ENCODE measurements around the gene CRK.
A peak's percentile ranks its signal among the peaks of the same experiment; 100 is the strongest.
"Not testable (repeated sequence)": the region's sequence is repeated elsewhere in the genome, so short reads cannot be mapped to it uniquely, and the experiment has no call there.

Gene CRK

GRCh38 chr17:1442721-1443120, 13.3 kb downstream of the CRK start:
- not testable (repeated sequence) for H3K27ac ChIP-seq (ENCODE audit: low read depth, low read length); H3K9me3 ChIP-seq (ENCODE audit: insufficient read depth, low read depth, low read length); H3K9ac ChIP-seq (ENCODE audit: low read depth, low read length); H3K4me3 ChIP-seq (ENCODE audit: low read length); H3K27me3 ChIP-seq (ENCODE audit: insufficient read depth, low read length); H3K4me1 ChIP-seq (ENCODE audit: insufficient read depth, low read length)
- H3K36me3 ChIP-seq (ENCODE audit: insufficient read depth, low read length) = peaks cover 11% of the 10 kb centered on the region; the same call in 1 of the 2 replicates
- 96% methylated on average over 6 of the region's 6 CpGs for WGBS

- over 99% methylated on average over 4 of the region's 4 CpGs for WGBS
- no peaks in the 10 kb centered on the region for H3K9me3 ChIP-seq (ENCODE audit: insufficient read depth, low read depth, low read length)
- no peaks in the 10 kb centered on the region for H3K27me3 ChIP-seq (ENCODE audit: insufficient read depth, low read length)
- H3K27ac ChIP-seq (ENCODE audit: low read depth, low read length) = no peak overlapping the region
- H3K4me3 ChIP-seq (ENCODE audit: low read length) = no peak overlapping the region
- peaks cover 3% of the 10 kb centered on the region; the same call in 1 of the 2 replicates for H3K4me1 ChIP-seq (ENCODE audit: insufficient read depth, low read length)
- peaks cover 15% of the 10 kb centered on the region for H3K36me3 ChIP-seq (ENCODE audit: insufficient read depth, low read length)
- no peak overlapping the region for H3K9ac ChIP-seq (ENCODE audit: low read depth, low read length)
These were observed 13.8 kb downstream of the CRK start for GRCh38 chr17:1442187-1442586.

- Histone ChIP-seq H3K9me3 (ENCODE audit: insufficient read depth, low read depth, low read length) (no peaks in the 10 kb centered on the region), H3K4me1 (ENCODE audit: insufficient read depth, low read length) (peaks cover 3% of the 10 kb centered on the region; the same call in 1 of the 2 replicates), H3K27me3 (ENCODE audit: insufficient read depth, low read length) (no peaks in the 10 kb centered on the region), H3K27ac (ENCODE audit: low read depth, low read length) (no peak overlapping the region), H3K9ac (ENCODE audit: low read depth, low read length) (no peak overlapping the region), H3K4me3 (ENCODE audit: low read length) (no peak overlapping the region), H3K36me3 (ENCODE audit: insufficient read depth, low read length) (peaks cover 27% of the 10 kb centered on the region)
- 95% methylated on average over 8 of the region's 8 CpGs for WGBS
These were observed 15.1 kb downstream of the CRK start for GRCh38 chr17:1440921-1441320.

GRCh38 chr17:1438593-1439083, 17.4 kb downstream of the CRK start:
- WGBS = 88% methylated on average over 11 of the region's 11 CpGs
- Histone ChIP-seq H3K4me1 (ENCODE audit: insufficient read depth, low read length) (peaks cover 3% of the 10 kb centered on the region; the same call in 1 of the 2 replicates), H3K9me3 (ENCODE audit: insufficient read depth, low read depth, low read length) (no peaks in the 10 kb centered on the region), H3K9ac (ENCODE audit: low read depth, low read length) (no peak overlapping the region), H3K27me3 (ENCODE audit: insufficient read depth, low read length) (no peaks in the 10 kb centered on the region), H3K4me3 (ENCODE audit: low read length) (no peak overlapping the region), H3K27ac (ENCODE audit: low read depth, low read length) (0 out of 2 replicates have a peak overlapping the region, but pooled peaks have one; percentile 31), H3K36me3 (ENCODE audit: insufficient read depth, low read length) (peaks cover 41% of the 10 kb centered on the region)

- Histone ChIP-seq H3K27ac (ENCODE audit: low read depth, low read length) (no peak overlapping the region), H3K36me3 (ENCODE audit: insufficient read depth, low read length) (peaks cover 56% of the 10 kb centered on the region), H3K27me3 (ENCODE audit: insufficient read depth, low read length) (no peaks in the 10 kb centered on the region), H3K9me3 (ENCODE audit: insufficient read depth, low read depth, low read length) (no peaks in the 10 kb centered on the region), H3K4me1 (ENCODE audit: insufficient read depth, low read length) (peaks cover 3% of the 10 kb centered on the region; the same call in 1 of the 2 replicates), H3K9ac (ENCODE audit: low read depth, low read length) (no peak overlapping the region), H3K4me3 (ENCODE audit: low read length) (no peak overlapping the region)
- WGBS = 90% methylated on average over 3 of the region's 3 CpGs
These were observed 20.7 kb downstream of the CRK start for GRCh38 chr17:1435326-1435725.

GRCh38 chr17:1434150-1434549, 21.9 kb downstream of the CRK start:
- Histone ChIP-seq H3K4me1 (ENCODE audit: insufficient read depth, low read length) (peaks cover 3% of the 10 kb centered on the region; the same call in 1 of the 2 replicates), H3K27me3 (ENCODE audit: insufficient read depth, low read length) (no peaks in the 10 kb centered on the region), H3K9me3 (ENCODE audit: insufficient read depth, low read depth, low read length) (no peaks in the 10 kb centered on the region), H3K4me3 (ENCODE audit: low read length) (no peak overlapping the region), H3K36me3 (ENCODE audit: insufficient read depth, low read length) (peaks cover 62% of the 10 kb centered on the region), H3K9ac (ENCODE audit: low read depth, low read length) (no peak overlapping the region), H3K27ac (ENCODE audit: low read depth, low read length) (no peak overlapping the region)
- 100% methylated on average over 3 of the region's 3 CpGs for WGBS

- Histone ChIP-seq H3K36me3 (ENCODE audit: insufficient read depth, low read length) (peaks cover 60% of the 10 kb centered on the region), H3K9ac (ENCODE audit: low read depth, low read length) (no peak overlapping the region), H3K27ac (ENCODE audit: low read depth, low read length) (no peak overlapping the region)
These were observed 24.4 kb downstream of the CRK start for GRCh38 chr17:1431631-1432104.

GRCh38 chr17:1423456-1424135, 32.4 kb downstream of the CRK start:
- Histone ChIP-seq H3K27ac (ENCODE audit: low read depth, low read length) (no peak overlapping the region), H3K4me3 (ENCODE audit: low read length) (no peak overlapping the region), H3K9me3 (ENCODE audit: insufficient read depth, low read depth, low read length) (no peaks in the 10 kb centered on the region), H3K36me3 (ENCODE audit: insufficient read depth, low read length) (peaks cover 57% of the 10 kb centered on the region), H3K4me1 (ENCODE audit: insufficient read depth, low read length) (no peaks in the 10 kb centered on the region), H3K9ac (ENCODE audit: low read depth, low read length) (no peak overlapping the region), H3K27me3 (ENCODE audit: insufficient read depth, low read length) (no peaks in the 10 kb centered on the region)
- WGBS = 96% methylated on average over 10 of the region's 10 CpGs

More at GRCh38 chr17:1431631-1432104, 24.4 kb downstream of the CRK start:
- no peak overlapping the region for H3K4me3 ChIP-seq (ENCODE audit: low read length)
- 90% methylated on average over 2 of the region's 2 CpGs for WGBS
- no peaks in the 10 kb centered on the region for H3K4me1 ChIP-seq (ENCODE audit: insufficient read depth, low read length)
- H3K27me3 ChIP-seq (ENCODE audit: insufficient read depth, low read length) = no peaks in the 10 kb centered on the region
- no peaks in the 10 kb centered on the region for H3K9me3 ChIP-seq (ENCODE audit: insufficient read depth, low read depth, low read length)

GRCh38 chr17:1422885-1423284, 33.1 kb downstream of the CRK start:
- no peak overlapping the region for H3K4me3 ChIP-seq (ENCODE audit: low read length)
- H3K4me1 ChIP-seq (ENCODE audit: insufficient read depth, low read length) = no peaks in the 10 kb centered on the region
- H3K36me3 ChIP-seq (ENCODE audit: insufficient read depth, low read length) = peaks cover 56% of the 10 kb centered on the region
- H3K9me3 ChIP-seq (ENCODE audit: insufficient read depth, low read depth, low read length) = no peaks in the 10 kb centered on the region
- WGBS = 95% methylated on average over 7 of the region's 7 CpGs
- no peaks in the 10 kb centered on the region for H3K27me3 ChIP-seq (ENCODE audit: insufficient read depth, low read length)
- H3K9ac ChIP-seq (ENCODE audit: low read depth, low read length) = no peak overlapping the region
- H3K27ac ChIP-seq (ENCODE audit: low read depth, low read length) = no peak overlapping the region

- Histone ChIP-seq H3K27ac (ENCODE audit: low read depth, low read length) (no peak overlapping the region), H3K27me3 (ENCODE audit: insufficient read depth, low read length) (no peaks in the 10 kb centered on the region), H3K9ac (ENCODE audit: low read depth, low read length) (no peak overlapping the region), H3K4me1 (ENCODE audit: insufficient read depth, low read length) (no peaks in the 10 kb centered on the region), H3K4me3 (ENCODE audit: low read length) (no peak overlapping the region), H3K9me3 (ENCODE audit: insufficient read depth, low read depth, low read length) (no peaks in the 10 kb centered on the region), H3K36me3 (ENCODE audit: insufficient read depth, low read length) (peaks cover 52% of the 10 kb centered on the region)
- 97% methylated on average over 11 of the region's 11 CpGs for WGBS
These were observed 34.6 kb downstream of the CRK start for GRCh38 chr17:1421470-1421869.

- Histone ChIP-seq H3K4me3 (ENCODE audit: low read length) (no peak overlapping the region), H3K27me3 (ENCODE audit: insufficient read depth, low read length) (no peaks in the 10 kb centered on the region), H3K9ac (ENCODE audit: low read depth, low read length) (no peak overlapping the region), H3K36me3 (ENCODE audit: insufficient read depth, low read length) (peaks cover 47% of the 10 kb centered on the region), H3K9me3 (ENCODE audit: insufficient read depth, low read depth, low read length) (no peaks in the 10 kb centered on the region), H3K27ac (ENCODE audit: low read depth, low read length) (no peak overlapping the region), H3K4me1 (ENCODE audit: insufficient read depth, low read length) (no peaks in the 10 kb centered on the region)
- WGBS = 95% methylated on average over 2 of the region's 2 CpGs
These were observed 35.1 kb downstream of the CRK start for GRCh38 chr17:1420981-1421380.

Data from HUES64 (cell line).